CD8-positive, alpha-beta memory T cell (primary cell): ENCODE results near the gene TNFAIP8L3. TPM values are rescaled to one million over a fixed set of nuclear protein-coding genes. Genes with fewer than 3 reads are reported as not detected.
A peak's percentile ranks its signal among the peaks of the same experiment; 100 is the strongest.

Experiments used
- CTCF ChIA-PET: fragments of 350-600 bp; sonication (Branson Sonifier 250); formaldehyde crosslinking; loops from one replicate; lab custom pipeline; 2021; ENCODE audit warnings: antibody characterized with exemption; lab: Charles Lee
- POLR2A ChIA-PET: fragments of 350-600 bp; sonication (Branson Sonifier 250); formaldehyde crosslinking; loops from one replicate; lab custom pipeline; 2021; ENCODE audit warnings: antibody characterized with exemption; lab: Charles Lee
- DNase-seq, 5 donors: peaks; one replicate each; pipeline versions ENCODE4 v3.0.0 to v3.0.0-alpha.2; 2020 to 2022; ENCODE audit warnings: mixed read lengths in 1 of 5
- H3K27ac ChIP-seq: one replicate; pipeline ENCODE4 v1.7.0; 2013; ENCODE audit warnings: low read depth, mild to moderate bottlenecking, low read length, moderate library complexity
- H3K27me3 ChIP-seq: 2 replicates; pipeline ENCODE4 v1.7.0; 2013; ENCODE audit warnings: low read length, mild to moderate bottlenecking; ENCODE audit not compliant: insufficient read depth, poor library complexity, severe bottlenecking
- H3K36me3 ChIP-seq: 2 replicates; pipeline ENCODE4 v1.7.0; 2013; ENCODE audit warnings: mild to moderate bottlenecking, low read length, moderate library complexity; ENCODE audit not compliant: insufficient read depth
- H3K4me1 ChIP-seq: 2 replicates; pipeline ENCODE4 v1.7.0; 2013; ENCODE audit warnings: mild to moderate bottlenecking, low read length, moderate library complexity; ENCODE audit not compliant: insufficient read depth
- H3K4me3 ChIP-seq: 2 replicates; pipeline ENCODE4 v1.7.0; 2013; ENCODE audit warnings: mild to moderate bottlenecking, low read length
- H3K9me3 ChIP-seq: 2 replicates; pipeline ENCODE4 v1.7.0; 2013; ENCODE audit warnings: mild to moderate bottlenecking, low read length
- H3K27ac Mint-ChIP-seq, 8 donors: one replicate each; pipeline ENCODE4 v1.8.0; 2020 to 2021; ENCODE audit warnings: mixed read lengths in 8 of 8, mild to moderate bottlenecking in 6 of 8, inconsistent platforms in 3 of 8, moderate library complexity in 3 of 8
- H3K27me3 Mint-ChIP-seq, 2 donors: one replicate each; pipeline ENCODE4 v1.8.0; 2020 to 2021; ENCODE audit warnings: mixed read lengths in 2 of 2, mild to moderate bottlenecking in 1 of 2, moderate library complexity in 1 of 2
- H3K36me3 Mint-ChIP-seq, 3 donors: one replicate each; pipeline ENCODE4 v1.8.0; 2020 to 2021; ENCODE audit warnings: mixed read lengths in 3 of 3, inconsistent platforms in 1 of 3, mild to moderate bottlenecking in 1 of 3
- H3K4me1 Mint-ChIP-seq, 3 donors: one replicate each; pipeline ENCODE4 v1.8.0; 2020 to 2021; ENCODE audit warnings: mixed read lengths in 3 of 3, inconsistent platforms in 1 of 3, mild to moderate bottlenecking in 1 of 3
- H3K4me3 Mint-ChIP-seq, 7 donors: one replicate each; pipeline ENCODE4 v1.8.0; 2020 to 2021; ENCODE audit warnings: mixed read lengths in 7 of 7, mild to moderate bottlenecking in 6 of 7, moderate library complexity in 4 of 7, inconsistent platforms in 2 of 7
- H3K9me3 Mint-ChIP-seq, 5 donors: one replicate each; pipeline ENCODE4 v1.8.0; 2020 to 2022; ENCODE audit warnings: mixed read lengths in 5 of 5, mild to moderate bottlenecking in 3 of 5, moderate library complexity in 2 of 5, inconsistent platforms in 1 of 5
- polyA plus RNA-seq: library from polyadenylated mRNA; unstranded; fragments of 300-500 nt; fragmentation: Illumina TruSeq; gene quantifications from one replicate; pipeline ENCODE4 v1.2.3, GENCODE V29; 2021
- total RNA-seq, 2 experiments: library from RNA; stranded (reverse); gene quantifications; one replicate each; pipeline ENCODE4 v1.2.3, GENCODE V29; 2021

The TNFAIP8L3 gene
- total and polyA plus RNA-seq, 3 experiments from 2014 or later = 1.7 to 2.1 TPM; not detected in 1

DNA sequence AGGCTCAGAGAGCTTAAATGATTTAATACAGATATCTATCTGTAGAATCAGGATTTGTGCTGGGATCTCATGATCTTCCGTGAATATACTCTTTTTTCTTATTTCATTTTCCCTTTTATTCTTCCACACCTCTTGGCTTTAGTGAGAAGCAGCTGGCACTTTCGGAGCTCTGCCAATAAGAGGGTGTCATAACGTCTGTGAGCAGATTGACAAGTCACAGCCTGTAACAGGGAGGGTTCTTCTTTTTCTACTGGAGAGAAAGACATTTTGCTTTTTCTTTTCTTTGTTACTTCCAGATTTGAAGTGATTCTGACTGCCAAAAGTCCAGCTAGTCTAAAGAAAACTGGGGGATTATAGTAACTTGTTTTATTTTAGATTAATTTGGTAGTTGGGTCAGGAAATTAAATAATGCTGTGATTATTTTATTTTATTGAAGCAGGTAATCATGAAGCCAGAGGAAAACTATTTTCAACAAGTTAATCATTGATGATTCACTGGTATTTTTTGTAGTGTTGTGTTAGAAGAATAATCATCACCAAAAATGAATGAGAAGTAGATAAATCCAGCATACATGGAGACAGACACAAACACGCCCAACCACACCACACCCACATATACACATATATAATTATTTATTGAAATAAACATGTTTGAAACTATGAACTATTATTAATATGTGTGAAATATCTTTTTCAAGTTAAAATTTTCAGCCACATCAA lies 69.8 kb downstream of the TNFAIP8L3 start:
- Mint-ChIP-seq H3K36me3 (peaks cover 9 to 37% (median 11%) of the 10 kb centered on the region in 3 donors), H3K4me1 (no peaks in the 10 kb centered on the region), H3K27ac (no peak overlapping the region), H3K9me3 (peaks cover 0 to 2% (median under 1%) of the 10 kb centered on the region in 5 donors), H3K27me3 (no peaks in the 10 kb centered on the region), H3K4me3 (no peak overlapping the region)
- DNase-seq = no peak
- no peaks in the 10 kb centered on the region for H3K9me3 ChIP-seq
- no peak overlapping the region for H3K27ac ChIP-seq
- H3K27me3 ChIP-seq = no peaks in the 10 kb centered on the region
- H3K4me1 ChIP-seq = no peaks in the 10 kb centered on the region
- ChIA-PET POLR2A (no interaction called here), CTCF (no interaction called here)
- no peaks in the 10 kb centered on the region for H3K36me3 ChIP-seq
- H3K4me3 ChIP-seq = no peak overlapping the region

DNA sequence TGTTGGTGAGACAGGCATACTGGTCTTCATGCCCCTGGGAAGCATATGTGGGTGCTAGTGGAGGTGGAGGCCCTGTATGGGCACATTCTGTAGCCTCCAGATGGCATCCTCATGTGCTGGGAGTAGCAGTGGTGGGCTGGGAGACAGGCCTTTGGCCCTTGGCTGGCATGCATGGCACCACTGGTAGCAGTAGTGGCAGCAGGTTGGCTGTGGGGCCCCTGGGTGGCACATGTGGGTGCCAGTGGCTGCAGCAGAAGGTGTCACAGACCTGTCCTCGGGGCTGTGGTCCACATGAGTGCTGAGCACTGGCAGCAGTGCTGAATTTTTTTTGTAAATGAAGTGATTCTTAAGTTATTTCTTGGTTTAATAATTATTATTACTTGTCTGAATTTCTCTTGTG lies 71.2 kb downstream of the TNFAIP8L3 start:
- Mint-ChIP-seq H3K27me3 (no peaks in the 10 kb centered on the region), H3K36me3 (peaks cover 10 to 43% (median 12%) of the 10 kb centered on the region in 3 donors), H3K9me3 (peaks cover 0 to 6% (median 3%) of the 10 kb centered on the region in 5 donors), H3K27ac (no peak overlapping the region), H3K4me1 (no peaks in the 10 kb centered on the region), H3K4me3 (no peak overlapping the region)
- Histone ChIP-seq H3K27me3 (no peaks in the 10 kb centered on the region), H3K4me1 (no peaks in the 10 kb centered on the region), H3K27ac (no peak overlapping the region), H3K9me3 (no peaks in the 10 kb centered on the region), H3K36me3 (no peaks in the 10 kb centered on the region), H3K4me3 (no peak overlapping the region)
- DNase-seq = no peak
- POLR2A ChIA-PET = no interaction called here
- CTCF ChIA-PET = no interaction called here

DNA sequence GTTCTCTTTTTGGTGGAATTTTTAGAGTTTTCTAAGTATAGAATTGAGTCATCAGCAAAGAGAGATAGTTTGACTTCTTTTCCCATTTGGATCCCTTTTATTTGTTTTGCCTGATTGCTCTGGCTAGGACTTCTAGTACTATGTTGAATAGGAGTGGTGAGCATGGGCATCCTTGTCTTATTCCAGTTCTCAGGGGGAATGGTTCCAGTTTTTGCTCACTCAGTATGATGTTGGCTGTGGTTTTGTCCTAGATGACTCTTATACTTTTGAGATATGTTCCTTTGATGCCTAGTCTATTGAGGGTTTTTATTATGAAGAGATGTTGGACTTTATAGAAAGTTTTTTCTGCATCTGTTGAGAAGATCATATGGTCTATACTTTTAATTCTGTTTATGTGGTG lies 72.5 kb downstream of the TNFAIP8L3 start:
- DNase-seq = no peak
- H3K4me1 ChIP-seq = no peaks in the 10 kb centered on the region
- H3K27me3 Mint-ChIP-seq = no peaks in the 10 kb centered on the region
- H3K9me3 Mint-ChIP-seq = peaks cover 0 to 6% (median 3%) of the 10 kb centered on the region in 5 donors
- CTCF ChIA-PET = no interaction called here
- POLR2A ChIA-PET = no interaction called here
- no peak overlapping the region for H3K27ac ChIP-seq
- H3K27me3 ChIP-seq = no peaks in the 10 kb centered on the region
- no peaks in the 10 kb centered on the region for H3K36me3 ChIP-seq
- no peaks in the 10 kb centered on the region for H3K4me1 Mint-ChIP-seq
- no peak overlapping the region for H3K4me3 ChIP-seq
- no peak overlapping the region for H3K27ac Mint-ChIP-seq
- no peaks in the 10 kb centered on the region for H3K9me3 ChIP-seq
- no peak overlapping the region for H3K4me3 Mint-ChIP-seq
- peaks cover 10 to 48% (median 12%) of the 10 kb centered on the region in 3 donors for H3K36me3 Mint-ChIP-seq

DNA sequence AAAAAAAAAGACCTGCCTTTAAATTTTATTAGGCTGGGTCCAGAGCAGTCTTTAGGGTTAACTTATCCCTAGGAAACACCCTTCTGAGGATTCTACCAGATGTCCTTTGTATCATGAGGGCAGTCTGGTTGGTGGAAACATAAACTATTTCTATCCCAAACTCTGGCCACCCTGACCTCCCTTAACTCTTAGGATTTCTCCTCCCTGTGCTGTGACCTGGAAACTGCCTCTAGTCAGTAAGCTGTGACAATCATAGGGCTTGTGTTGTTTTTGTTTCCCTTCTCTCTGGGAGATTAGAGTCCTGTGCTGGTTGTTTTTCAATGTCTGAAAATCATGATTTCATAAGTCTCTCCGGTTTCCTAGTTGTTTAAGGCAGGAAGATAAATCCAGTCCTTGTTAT lies 78.1 kb downstream of the TNFAIP8L3 start:
- H3K4me1 ChIP-seq = no peaks in the 10 kb centered on the region

DNA sequence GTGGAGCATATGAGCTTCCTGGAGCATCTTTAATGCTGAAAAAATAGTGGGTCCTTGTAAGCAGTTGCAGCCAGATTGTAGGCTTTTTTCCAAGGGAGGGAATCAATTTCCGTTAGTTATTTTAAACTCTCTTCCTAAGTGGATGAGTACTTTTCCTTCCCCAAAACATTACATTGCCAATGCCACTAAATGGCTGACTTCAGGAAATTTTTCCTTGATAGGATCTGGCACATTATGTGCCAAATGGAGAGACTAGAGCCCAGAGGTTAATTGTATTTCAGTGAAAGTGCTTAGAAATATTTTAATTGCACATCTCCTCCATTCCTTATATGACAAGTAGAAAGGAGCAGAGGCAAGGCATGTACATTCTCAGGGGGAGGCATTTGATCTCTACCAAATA lies 83.5 kb downstream of the TNFAIP8L3 start:
- CTCF ChIA-PET = no interaction called here
- no peak overlapping the region for H3K27ac ChIP-seq
- H3K9me3 ChIP-seq = no peaks in the 10 kb centered on the region
- H3K36me3 ChIP-seq = no peaks in the 10 kb centered on the region
- no peak overlapping the region for H3K4me3 Mint-ChIP-seq
- POLR2A ChIA-PET = no interaction called here
- H3K36me3 Mint-ChIP-seq = peaks cover 35 to 57% (median 39%) of the 10 kb centered on the region in 3 donors
- no peak overlapping the region for H3K4me3 ChIP-seq
- no peak overlapping the region for H3K27ac Mint-ChIP-seq
- no peaks in the 10 kb centered on the region for H3K4me1 Mint-ChIP-seq
- peaks cover 6 to 11% (median 9%) of the 10 kb centered on the region in 5 donors for H3K9me3 Mint-ChIP-seq
- no peaks in the 10 kb centered on the region for H3K4me1 ChIP-seq
- no peaks in the 10 kb centered on the region for H3K27me3 ChIP-seq
- DNase-seq = no peak
- no peaks in the 10 kb centered on the region for H3K27me3 Mint-ChIP-seq

More for the DNA sequence above, 78.1 kb downstream of the TNFAIP8L3 start:
- no peak overlapping the region for H3K4me3 ChIP-seq
- Mint-ChIP-seq H3K36me3 (peaks cover 11 to 37% (median 18%) of the 10 kb centered on the region in 3 donors), H3K4me3 (no peak overlapping the region), H3K27me3 (no peaks in the 10 kb centered on the region), H3K27ac (no peak overlapping the region), H3K9me3 (peaks cover 0 to 6% (median 3%) of the 10 kb centered on the region in 5 donors), H3K4me1 (no peaks in the 10 kb centered on the region)
- no peak for DNase-seq
- H3K36me3 ChIP-seq = no peaks in the 10 kb centered on the region
- H3K9me3 ChIP-seq = no peaks in the 10 kb centered on the region
- H3K27me3 ChIP-seq = no peaks in the 10 kb centered on the region
- CTCF ChIA-PET = no interaction called here
- H3K27ac ChIP-seq = no peak overlapping the region
- POLR2A ChIA-PET = no interaction called here

DNA sequence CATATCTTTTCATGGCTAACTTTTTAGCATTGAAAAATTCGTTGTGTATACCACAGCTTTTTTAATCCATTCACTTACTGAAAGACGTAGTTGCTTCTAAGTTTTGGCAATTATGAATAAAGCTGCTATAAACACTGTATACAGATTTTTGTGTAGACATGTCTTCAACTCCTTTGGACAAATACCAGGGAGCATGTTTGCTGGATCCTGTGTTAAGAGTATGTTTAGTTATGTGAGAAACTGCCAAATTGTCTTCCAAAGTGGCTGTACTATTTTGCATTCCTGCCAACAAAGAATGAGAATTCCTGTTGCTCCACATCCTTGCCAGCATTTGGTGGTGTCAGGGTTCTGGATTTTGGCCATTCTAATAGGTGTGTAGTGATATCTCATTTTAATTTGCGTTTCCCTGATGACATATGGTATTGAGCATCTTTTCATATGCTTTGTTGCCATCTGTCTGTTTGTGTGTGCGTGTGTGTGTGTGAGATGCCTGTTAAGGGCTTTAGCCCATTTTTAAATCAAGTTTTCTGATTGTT lies 87.5 kb downstream of the TNFAIP8L3 start:
- Mint-ChIP-seq H3K4me1 (no peaks in the 10 kb centered on the region), H3K9me3 (peaks cover 6 to 11% (median 9%) of the 10 kb centered on the region in 5 donors), H3K36me3 (peaks cover 34 to 50% (median 49%) of the 10 kb centered on the region in 3 donors), H3K27ac (peak overlapping the region in 1 of 8 donors; percentile 19), H3K27me3 (no peaks in the 10 kb centered on the region), H3K4me3 (no peak overlapping the region)
- Histone ChIP-seq H3K27ac (no peak overlapping the region), H3K27me3 (no peaks in the 10 kb centered on the region), H3K4me3 (no peak overlapping the region), H3K4me1 (no peaks in the 10 kb centered on the region), H3K9me3 (no peaks in the 10 kb centered on the region), H3K36me3 (no peaks in the 10 kb centered on the region)
- POLR2A ChIA-PET = no interaction called here
- CTCF ChIA-PET = no interaction called here
- no peak for DNase-seq

Other genes with a start within 250 kb of the TNFAIP8L3 start
- 10 to 100 TPM; 16.5 to 18.8 TPM for gene AP4E1, start 186.2 kb downstream of the TNFAIP8L3 start, total RNA-seq
- gene AP4E1, start 186.2 kb downstream of the TNFAIP8L3 start, polyA plus RNA-seq = 5.8 TPM
- not detected for gene CYP19A1, start 243.7 kb upstream of the TNFAIP8L3 start, total RNA-seq
- gene CYP19A1, start 243.7 kb upstream of the TNFAIP8L3 start, polyA plus RNA-seq = not detected
- gene GLDN, start 246.7 kb upstream of the TNFAIP8L3 start, total RNA-seq = not detected
- gene GLDN, start 246.7 kb upstream of the TNFAIP8L3 start, polyA plus RNA-seq = not detected